Measurements from ENCODE around the gene COG3.

- TF ChIP-seq POLR2A (IDR thresholded peaks at IDR 0.05) (no peak), CTCF (IDR thresholded peaks at IDR 0.05) (no peak)
These were observed 14.9 kb downstream of the COG3 start for GRCh38 chr13:45479661-45480060.
